ENCODE measurements around the gene PPP2R2C.

The PPP2R2C gene

DNA sequence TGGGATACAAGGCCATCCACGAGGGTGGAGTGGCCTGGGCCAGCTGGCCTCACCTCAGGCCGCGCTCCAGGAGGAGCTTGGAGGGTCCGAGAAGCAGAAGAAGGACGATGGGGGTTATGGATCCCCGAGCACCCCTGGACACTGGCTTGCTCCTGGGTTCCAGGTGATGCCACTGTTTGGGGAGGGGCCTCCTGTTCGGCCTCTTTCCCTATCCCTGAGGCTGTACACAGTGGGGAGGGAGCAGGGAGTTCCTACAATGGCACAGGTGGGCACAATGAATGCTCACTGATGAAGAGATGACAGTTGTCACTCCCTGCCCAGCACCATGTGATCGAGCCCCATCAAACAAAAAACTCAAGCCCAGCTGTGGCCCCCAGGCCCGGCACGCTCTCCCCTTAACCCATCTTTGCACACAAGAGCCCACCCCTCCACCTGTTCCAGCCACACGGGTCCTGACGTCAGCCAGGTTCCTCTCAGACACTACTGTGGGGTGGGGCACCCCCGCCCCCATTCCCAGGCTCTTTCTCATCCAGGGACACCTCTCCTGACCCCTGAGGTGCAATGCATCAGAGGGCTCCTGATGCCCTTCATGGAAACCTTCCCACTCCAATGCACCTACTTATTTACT lies 132.5 kb downstream of the PPP2R2C start:
- no peak for DNase-seq

- DNase-seq = no peak
These were observed 133.2 kb downstream of the PPP2R2C start for GRCh38 chr4:6338951-6339817.

GRCh38 chr4:6338175-6338950 lies 134.1 kb downstream of the PPP2R2C start:
- DNase-seq = no peak

DNA sequence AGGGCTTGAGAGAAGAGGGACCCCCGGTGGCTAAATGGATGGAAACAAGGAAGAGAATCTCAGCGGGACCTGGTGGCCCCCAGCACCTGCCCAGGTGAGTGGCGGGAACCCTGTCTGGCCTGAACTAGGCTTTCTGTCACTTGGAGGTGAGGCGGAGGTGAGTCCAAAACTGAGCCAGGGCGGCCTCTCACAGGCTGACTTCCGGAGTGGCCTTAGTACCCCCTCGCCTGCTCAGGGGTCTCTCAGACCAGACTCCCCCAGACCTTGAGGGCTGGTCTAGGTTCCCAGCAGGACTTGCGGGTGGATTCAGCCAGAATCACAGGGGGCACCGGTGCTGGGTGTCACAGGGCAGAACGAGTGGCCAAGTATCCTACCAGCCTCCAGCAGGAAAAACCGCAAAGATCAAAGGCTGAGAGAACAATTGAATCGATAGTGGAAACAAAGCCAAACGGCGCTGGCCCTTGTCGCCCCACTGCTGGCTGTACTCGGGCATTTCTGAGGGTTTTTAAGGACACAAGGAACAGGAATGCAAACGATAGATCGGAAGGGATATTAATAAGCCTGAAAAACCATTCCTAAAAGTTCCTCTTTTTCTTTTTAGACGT lies 135.0 kb downstream of the PPP2R2C start:
- DNase-seq = no peak

DNA sequence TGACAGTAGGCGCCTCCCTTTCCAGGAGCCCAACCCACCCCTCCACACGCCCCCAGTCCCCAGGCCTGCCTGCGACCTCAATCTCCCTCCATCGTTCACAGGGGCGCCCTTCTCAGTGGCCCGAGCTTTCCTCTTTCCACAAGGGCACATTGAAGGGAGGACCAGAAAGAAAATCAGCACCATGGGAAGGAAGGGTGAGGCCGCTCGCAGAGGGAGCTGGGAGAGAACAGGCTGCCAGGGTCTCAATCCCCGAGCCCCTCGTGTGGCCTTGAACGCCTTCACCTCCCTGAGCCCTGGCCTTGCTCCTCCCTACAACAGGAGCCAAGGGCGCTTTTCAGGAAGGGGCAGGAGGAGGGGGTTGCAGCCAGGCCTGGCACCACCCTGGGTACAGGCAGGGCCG lies 136.2 kb downstream of the PPP2R2C start:
- DNase-seq = no peak

GRCh38 chr4:6335040-6335590 lies 137.3 kb downstream of the PPP2R2C start:
- DNase-seq = no peak

DNA sequence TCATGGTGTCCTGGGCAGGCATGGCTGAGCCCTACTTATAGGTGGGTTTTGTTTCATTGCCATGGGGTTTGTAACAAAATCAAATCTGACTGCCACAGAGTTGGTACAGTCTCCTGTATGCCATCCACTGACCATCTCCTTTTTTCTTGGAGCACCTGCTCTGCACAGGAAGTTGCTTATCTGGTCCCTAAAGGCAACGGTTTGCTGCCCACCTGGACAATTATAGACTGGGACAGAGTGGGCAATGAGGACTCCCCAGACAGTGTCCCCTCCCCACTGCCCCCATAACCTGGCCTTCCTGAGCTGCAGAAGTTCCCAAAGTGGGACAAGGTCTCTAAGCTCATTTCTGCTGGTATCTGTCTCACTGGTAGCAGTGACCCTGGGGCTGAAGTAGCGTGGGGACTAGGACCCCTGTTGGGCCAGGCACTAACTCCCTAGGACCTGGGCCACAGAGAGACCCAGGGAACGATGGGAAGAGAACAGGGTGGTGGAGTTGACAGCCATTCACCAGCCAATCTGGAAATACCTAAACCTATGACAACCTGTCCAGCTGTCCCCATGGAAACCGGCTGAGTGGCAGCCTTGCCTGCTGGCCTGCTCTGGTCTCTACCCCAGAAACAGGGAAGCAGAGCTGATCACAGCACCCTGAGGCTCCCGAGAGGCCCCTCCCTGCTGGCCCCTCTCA lies 138.1 kb downstream of the PPP2R2C start:
- DNase-seq = no peak

- DNase-seq = peak; percentile 1
These were observed 138.9 kb downstream of the PPP2R2C start for GRCh38 chr4:6333301-6334202.

DNA sequence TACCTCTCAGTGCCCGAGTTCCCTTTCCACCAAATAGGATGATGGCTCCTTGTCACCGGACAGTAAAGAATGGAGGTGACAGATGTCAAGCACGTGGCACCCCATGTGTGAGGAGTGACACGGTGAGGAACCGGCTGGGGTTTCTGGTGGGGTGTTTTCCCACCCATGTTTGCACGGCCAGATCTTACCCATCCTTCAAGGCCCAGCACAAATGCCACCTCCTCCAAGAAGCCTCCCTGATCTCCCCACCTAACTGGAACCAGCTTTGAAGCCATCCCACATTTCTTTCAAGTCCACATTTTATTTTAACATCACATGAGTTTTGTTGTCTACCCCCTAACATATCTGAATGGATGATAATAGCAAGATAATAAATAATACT lies 139.8 kb downstream of the PPP2R2C start:
- no peak for DNase-seq

DNA sequence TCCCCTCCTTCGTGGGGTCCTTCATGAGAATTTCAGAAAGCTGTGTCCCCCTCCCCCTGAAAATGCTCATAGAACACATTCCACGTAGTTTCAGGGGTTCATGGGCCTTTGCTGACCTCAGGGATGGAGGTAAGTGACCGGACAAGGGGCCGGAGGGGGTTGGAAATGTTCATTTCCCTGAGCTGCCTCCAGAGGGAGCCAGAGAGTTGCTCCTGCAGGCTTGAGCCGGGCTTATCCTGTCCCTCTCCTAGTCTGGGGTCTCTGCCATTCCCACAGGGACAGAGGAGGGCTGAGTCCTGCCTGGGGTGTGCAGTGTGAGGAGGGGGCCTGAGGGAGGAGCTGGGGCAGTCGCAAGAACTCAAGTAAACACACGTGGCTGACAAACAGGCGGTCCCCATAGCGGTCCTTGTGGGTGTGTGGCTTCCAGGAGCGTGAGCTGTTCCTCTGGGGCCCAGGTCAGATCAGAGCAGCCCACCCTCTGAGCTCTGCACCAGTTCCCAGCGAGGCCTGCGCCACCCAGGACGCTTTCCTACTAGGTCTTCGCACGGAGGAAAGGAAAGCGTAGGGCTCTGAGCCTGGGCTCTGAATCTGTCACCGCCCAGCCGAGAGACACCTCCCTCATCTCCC lies 140.3 kb downstream of the PPP2R2C start:
- DNase-seq = no peak

DNA sequence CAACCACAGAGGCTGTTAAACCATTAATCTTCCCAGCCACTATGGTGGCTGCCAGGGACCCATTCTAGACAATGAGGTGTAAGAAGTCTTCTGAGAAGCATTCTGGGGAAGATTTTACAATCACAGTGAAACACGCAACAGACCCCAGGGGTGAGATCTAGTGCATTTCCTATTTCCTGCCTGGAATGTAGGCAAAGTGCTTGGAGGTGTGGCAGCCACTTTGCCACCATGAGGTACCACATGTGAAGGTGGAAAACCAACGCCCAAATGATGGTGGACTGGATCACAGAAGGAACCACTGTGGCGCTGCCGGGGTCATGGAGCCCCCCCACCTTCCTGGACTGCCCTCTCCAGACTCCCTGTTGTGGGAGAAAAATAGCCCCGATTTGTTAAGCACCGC lies 140.9 kb downstream of the PPP2R2C start:
- DNase-seq = no peak

DNA sequence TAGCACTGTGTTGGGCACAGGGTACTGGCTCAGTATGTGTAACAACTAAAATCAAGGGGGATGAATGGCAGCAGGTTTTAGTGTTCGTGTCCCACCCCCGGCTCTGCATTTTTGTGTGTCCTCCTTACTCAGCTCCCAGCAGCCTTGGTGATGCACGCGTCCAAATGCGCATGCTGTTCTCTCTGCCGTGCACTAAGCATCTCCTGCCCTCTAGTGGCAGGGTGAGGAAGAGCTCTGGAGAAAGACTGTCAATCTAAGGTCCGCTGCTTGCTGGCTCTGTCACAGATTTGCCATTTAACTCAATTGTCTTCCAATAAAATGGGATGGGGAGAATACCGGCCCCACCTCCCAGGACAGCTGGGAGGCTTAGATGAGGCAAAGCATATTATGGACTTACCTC lies 141.4 kb downstream of the PPP2R2C start:
- DNase-seq = no peak

- DNase-seq = no peak
These were observed 142.0 kb downstream of the PPP2R2C start for GRCh38 chr4:6330384-6330767.

DNA sequence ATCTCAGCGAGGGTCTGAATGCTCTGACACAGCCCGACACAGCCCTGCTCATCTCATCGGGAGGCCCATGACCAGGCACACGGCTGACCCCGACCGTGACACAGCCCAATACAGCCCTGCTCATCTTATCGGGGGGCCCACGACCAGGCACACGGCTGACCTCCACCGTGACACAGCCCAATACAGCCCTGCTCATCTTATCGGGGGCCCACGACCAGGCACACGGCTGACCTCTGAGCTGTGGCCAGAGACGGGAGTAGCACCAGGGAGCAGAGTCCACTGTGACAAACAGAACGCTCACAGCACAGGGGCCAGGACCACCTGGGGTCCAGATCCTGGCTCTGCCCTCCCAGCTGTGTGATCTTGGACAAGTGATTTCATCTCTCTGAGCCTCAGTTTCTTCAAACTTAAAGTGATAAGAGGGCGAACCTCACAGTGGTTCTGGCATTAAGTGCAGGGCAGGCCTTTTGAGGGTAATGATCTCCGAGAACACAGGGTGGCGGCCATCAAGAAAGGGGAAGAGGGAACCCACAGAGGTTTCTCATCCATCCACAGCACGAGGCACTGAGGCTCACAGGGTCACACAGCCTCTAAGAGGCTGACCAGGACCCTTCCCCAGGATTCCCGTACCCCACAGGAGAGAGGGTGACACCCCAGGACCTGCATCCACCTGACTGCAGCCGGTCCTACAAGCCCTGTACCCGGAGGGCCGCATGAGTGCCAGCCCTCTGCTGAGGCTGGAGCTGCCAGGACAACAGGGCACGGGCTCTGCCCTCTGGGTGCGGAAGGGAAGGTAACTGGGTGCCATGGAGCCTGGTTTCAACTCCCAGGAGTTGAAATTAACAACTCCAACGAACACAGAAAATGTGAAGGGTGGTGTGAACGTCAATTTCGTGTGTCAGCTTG lies 142.7 kb downstream of the PPP2R2C start:
- no peak for DNase-seq

DNA sequence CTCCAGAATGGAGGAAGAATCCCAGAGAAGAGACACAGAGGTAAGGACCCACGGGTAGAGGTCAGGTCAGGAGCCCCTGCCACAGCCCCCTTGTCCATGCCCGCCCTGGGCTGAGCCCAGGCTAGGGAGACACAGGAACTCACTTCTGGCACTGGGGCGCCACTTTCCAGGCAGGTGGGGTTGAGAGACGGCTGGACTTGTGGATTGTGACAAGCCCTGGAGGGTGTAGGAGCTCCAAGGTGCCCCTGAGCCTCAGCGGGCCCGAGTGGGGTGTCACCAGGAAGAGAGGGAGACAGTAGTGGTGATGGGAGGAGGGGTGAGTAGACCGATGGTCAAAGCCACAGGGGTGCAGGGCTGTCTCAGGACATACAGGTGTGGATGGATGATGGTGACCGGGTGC lies 143.9 kb downstream of the PPP2R2C start:
- DNase-seq = no peak

GRCh38 chr4:6327220-6327917 lies 145.0 kb downstream of the PPP2R2C start:
- peak; percentile 31 for DNase-seq

DNA sequence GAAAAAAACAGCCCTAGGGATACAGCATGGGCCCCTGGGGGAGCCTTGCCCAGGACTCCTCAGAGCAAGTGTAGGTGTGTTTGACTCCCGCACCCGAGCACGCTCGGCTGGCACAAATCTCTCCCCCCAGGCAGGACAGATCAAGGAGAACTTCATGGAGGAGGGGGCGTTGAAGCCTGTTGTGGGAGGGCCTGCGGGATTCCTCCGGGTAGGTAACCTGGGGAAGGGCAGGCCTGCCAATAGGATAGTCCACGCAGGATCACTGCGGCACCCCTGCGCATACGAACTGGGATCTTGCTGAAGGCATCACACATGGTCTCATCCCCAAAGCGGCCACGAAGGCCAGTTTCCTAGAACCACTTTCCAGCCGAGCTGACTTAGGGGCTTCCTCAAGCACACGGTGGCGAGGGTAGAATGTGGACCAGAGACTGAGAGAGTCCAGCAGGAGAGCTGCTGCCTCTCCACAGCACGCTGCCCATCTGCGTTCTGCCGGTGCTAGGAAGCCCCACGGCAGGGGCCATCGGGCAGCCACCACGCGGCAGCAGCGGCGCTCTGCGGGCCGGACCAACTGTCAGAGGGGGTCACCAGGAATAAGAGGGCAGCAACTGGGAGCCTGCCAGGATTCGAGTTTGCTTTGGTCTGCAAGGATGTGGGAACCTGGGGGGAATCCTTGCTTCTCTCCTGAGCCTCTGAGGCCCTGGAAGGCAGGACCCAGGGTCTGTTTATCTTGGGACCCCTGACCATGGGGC lies 145.9 kb downstream of the PPP2R2C start:
- no peak for DNase-seq

DNA sequence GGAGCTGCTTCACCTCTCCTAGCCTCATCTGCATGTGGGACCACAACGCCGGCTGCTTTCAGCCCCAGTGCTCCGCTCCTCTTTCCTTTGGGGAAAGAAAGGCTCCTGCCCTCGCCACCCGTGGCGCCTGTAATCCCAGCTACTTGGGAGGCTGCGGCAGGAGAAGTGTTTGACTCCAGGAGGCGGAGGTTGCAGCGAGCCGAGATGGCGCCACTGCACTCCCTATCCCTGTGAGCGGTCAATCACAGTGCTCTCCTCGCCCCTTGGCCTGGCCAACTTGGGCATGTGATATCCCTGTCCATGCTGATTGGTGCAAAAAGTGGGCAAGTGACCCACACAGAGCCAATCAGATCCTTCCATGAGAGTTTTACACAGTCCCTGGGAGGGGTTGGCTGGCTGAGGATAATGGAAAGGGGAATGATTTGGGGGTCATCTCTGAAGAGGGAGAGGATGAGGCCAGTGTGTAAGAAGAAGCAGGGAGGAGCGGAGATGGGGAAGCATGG lies 146.6 kb downstream of the PPP2R2C start:
- no peak for DNase-seq
